Activated T-cell treated with anti-CD3 and anti-CD28 coated beads for 24 hours (primary cell): Measurements from ENCODE around the gene AKT3.
"Not testable (repeated sequence)": the region's sequence is repeated elsewhere in the genome, so short reads cannot be mapped to it uniquely, and the experiment has no call there.

Experiments
- DNase-seq: peaks from one replicate; pipeline ENCODE4 v3.0.0-alpha.2; 2020; ENCODE audit warnings: low read depth

AKT3 gene

GRCh38 chr1:243841507-243841906 lies 8.5 kb downstream of the AKT3 start:
- no peak for DNase-seq

GRCh38 chr1:243837907-243838535 lies 12.0 kb downstream of the AKT3 start:
- DNase-seq, result no peak

GRCh38 chr1:243834130-243834529 lies 15.9 kb downstream of the AKT3 start:
- no peak for DNase-seq

GRCh38 chr1:243831463-243831862 lies 18.6 kb downstream of the AKT3 start:
- DNase-seq, result no peak

GRCh38 chr1:243827206-243827605 lies 22.8 kb downstream of the AKT3 start:
- no peak for DNase-seq

- not testable (repeated sequence) for DNase-seq
These were observed 25.1 kb downstream of the AKT3 start for GRCh38 chr1:243824907-243825306.

- DNase-seq, result no peak
These were observed 28.8 kb downstream of the AKT3 start for GRCh38 chr1:243821177-243821680.

- DNase-seq, result no peak
These were observed 30.6 kb downstream of the AKT3 start for GRCh38 chr1:243819438-243819839.

- no peak for DNase-seq
These were observed 31.1 kb downstream of the AKT3 start for GRCh38 chr1:243818978-243819377.

DNA sequence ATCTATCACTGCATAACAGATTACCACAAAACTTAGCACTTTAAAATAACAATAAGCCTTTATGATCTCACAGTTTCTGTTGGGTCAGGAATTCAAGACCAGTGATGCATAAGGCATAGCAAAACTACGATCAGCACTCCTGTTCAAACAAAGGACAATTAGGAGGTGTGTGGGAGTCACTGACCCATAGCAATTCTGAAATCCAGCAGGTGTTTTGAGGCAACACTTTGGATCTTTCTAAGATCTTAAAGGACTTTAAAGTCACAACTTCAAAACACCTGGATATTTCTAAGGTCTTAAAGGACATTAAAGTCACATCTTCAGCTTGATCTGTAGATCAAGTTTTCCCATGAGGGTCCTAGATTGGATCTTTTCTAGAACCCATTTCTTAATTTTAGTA lies 35.3 kb downstream of the AKT3 start:
- no peak for DNase-seq

DNA sequence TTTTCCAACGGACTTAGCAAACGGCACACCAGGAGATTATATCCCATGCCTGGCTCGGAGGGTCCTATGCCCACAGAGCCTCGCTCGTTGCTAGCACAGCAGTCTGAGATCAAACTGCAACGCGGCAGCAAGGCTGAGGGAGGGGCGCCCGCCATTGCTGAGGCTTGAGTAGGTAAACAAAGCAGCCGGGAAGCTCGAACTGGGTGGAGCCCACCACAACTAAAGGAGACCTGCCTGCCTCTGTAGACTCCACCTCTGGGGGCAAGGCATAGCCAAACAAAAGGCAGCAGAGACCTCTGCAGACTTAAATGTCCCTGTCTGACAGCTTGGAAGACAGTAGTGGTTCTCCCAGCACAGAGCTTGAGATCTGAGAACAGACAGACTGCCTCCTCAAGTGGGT lies 42.7 kb downstream of the AKT3 start:
- not testable (repeated sequence) for DNase-seq

GRCh38 chr1:243806310-243806709 lies 43.7 kb downstream of the AKT3 start:
- no peak for DNase-seq

DNA sequence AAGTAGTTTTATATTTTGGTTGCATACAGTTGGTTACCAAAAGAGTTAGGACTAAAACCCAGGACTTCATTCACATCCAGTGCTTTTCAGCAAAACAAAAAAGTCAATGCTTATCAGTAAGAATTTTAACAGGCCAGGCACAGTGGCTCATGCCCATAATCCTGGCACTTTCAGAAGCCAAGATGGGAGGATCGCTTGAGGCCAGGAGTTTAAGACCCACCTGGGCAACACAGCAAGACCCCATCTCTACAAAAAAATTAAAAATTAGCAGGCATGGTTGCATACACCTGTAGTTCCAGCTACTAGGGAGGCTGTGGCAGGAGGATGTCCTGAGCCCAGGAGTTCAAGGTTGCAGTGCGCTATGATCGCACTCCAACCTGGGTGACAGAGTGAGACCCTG lies 47.3 kb downstream of the AKT3 start:
- DNase-seq, result no peak

DNA sequence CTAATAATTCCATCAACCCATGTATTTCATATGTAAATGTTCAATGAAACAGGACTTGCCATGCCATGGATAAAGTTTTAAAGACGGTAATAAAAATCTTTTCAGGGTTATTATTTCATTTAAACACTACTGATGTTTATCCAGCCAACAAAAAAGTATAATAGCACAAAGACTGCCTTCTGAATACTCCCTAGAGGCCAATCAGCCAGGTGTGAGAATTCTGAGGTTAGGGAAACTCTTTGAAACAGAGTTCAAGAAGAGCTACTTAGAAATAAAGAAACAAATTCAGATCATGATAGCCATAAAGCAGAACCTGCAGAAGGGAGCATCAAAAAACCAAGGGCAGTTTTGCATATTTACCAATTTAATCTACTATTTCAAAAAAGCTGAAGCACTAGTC lies 48.7 kb downstream of the AKT3 start:
- no peak for DNase-seq

DNA sequence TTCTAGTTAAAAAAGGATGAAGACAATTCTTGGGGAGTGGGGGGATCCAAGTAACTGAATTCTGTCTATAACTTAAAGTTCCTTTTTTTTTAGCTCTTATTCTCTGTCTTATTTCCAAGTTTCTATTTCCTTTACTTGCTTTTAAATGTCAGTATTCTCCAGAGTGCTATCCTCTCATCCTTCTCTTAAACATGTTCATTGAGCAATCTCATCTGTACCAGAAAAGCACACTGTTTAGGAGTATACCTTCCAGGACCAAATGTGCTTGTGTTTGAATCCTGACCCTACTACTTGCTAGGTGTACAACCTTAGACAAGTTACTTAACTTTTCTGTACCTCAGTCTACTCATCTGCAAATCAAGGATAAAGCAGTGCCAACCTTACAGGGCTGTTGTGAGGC lies 50.1 kb downstream of the AKT3 start:
- no peak for DNase-seq

GRCh38 chr1:243798726-243799125 lies 51.3 kb downstream of the AKT3 start:
- DNase-seq, result no peak

- no peak for DNase-seq
These were observed 54.0 kb downstream of the AKT3 start for GRCh38 chr1:243796016-243796415.

- DNase-seq, result no peak
These were observed 56.7 kb downstream of the AKT3 start for GRCh38 chr1:243793298-243793697.

- DNase-seq, result no peak
These were observed 57.2 kb downstream of the AKT3 start for GRCh38 chr1:243792891-243793290.

DNA sequence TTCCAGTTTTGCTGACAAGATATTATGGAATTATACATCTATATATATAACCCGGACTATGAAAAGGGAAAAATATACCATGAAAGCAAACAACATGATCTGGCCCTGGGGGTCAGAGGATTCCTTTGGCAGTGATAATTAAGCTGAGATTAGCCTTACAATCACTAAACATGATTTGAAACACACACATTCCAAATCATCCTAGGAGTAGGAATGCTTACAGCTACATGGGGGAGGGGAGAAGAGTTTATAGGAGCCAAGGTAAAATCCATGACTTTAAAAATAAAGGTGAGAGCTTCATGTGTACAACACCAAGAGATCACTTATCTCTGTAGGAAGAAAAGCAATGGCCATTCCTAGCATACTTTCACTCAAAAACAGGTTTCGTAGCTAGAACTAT lies 57.6 kb downstream of the AKT3 start:
- no peak for DNase-seq

GRCh38 chr1:243791586-243792267 lies 58.3 kb downstream of the AKT3 start:
- DNase-seq, result no peak

DNA sequence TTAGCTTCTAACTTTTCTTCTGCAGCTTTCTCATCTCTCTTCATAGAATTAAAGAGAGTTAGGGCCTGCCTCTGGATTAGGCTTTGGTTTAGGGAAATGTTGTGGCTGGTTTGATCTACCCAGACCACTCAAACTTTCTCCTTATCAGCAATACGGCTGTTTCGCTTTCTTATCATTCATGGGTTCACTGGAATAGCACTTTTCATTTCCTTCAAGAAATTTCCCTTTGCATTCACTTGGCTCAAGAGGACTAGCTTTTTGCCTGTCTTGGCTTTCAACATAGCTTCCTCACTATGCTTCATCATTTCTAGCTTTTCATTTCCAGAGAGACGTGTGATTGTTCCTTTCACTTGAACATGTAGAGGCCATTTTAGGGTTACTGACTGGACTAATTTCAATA lies 59.6 kb downstream of the AKT3 start:
- DNase-seq, result no peak

GRCh38 chr1:243786531-243786930 lies 63.5 kb downstream of the AKT3 start:
- no peak for DNase-seq

- DNase-seq, result no peak
These were observed 65.5 kb downstream of the AKT3 start for GRCh38 chr1:243784506-243784905.
